Measurements from ENCODE around the gene TBC1D9B.
"Not testable (repeated sequence)": the region's sequence is repeated elsewhere in the genome, so short reads cannot be mapped to it uniquely, and the experiment has no call there.

Gene TBC1D9B

GRCh38 chr5:179885491-179886090, 22.1 kb downstream of the TBC1D9B start:
- DNase-seq (ENCODE audit: low spot score), result no peak

GRCh38 chr5:179883163-179883562, 24.5 kb downstream of the TBC1D9B start:
- no peak for DNase-seq (ENCODE audit: low spot score)

GRCh38 chr5:179882338-179882737, 25.4 kb downstream of the TBC1D9B start:
- no peak for DNase-seq (ENCODE audit: low spot score)

- DNase-seq (ENCODE audit: low spot score), result no peak
Measured at GRCh38 chr5:179880848-179881590, 26.7 kb downstream of the TBC1D9B start.

- no peak for DNase-seq (ENCODE audit: low spot score)
Measured at GRCh38 chr5:179880066-179880650, 27.5 kb downstream of the TBC1D9B start.

GRCh38 chr5:179879690-179880010, 28.0 kb downstream of the TBC1D9B start:
- no peak for DNase-seq (ENCODE audit: low spot score)

GRCh38 chr5:179879003-179879689, 28.6 kb downstream of the TBC1D9B start:
- DNase-seq (ENCODE audit: low spot score), result no peak

GRCh38 chr5:179878222-179879002, 29.3 kb downstream of the TBC1D9B start:
- DNase-seq (ENCODE audit: low spot score), result no peak

GRCh38 chr5:179876610-179876952, 31.1 kb downstream of the TBC1D9B start:
- DNase-seq (ENCODE audit: low spot score), result no peak

- no peak for DNase-seq (ENCODE audit: low spot score)
Measured at GRCh38 chr5:179875741-179876609, 31.7 kb downstream of the TBC1D9B start.

GRCh38 chr5:179874536-179875292, 33.0 kb downstream of the TBC1D9B start:
- no peak for DNase-seq (ENCODE audit: low spot score)

- no peak for DNase-seq (ENCODE audit: low spot score)
Measured at GRCh38 chr5:179874136-179874535, 33.6 kb downstream of the TBC1D9B start.

- DNase-seq (ENCODE audit: low spot score), result no peak
Measured at GRCh38 chr5:179873588-179874110, 34.0 kb downstream of the TBC1D9B start.

GRCh38 chr5:179872828-179873575, 34.7 kb downstream of the TBC1D9B start:
- no peak for DNase-seq (ENCODE audit: low spot score)

GRCh38 chr5:179872055-179872827, 35.5 kb downstream of the TBC1D9B start:
- DNase-seq (ENCODE audit: low spot score), result no peak

GRCh38 chr5:179871533-179871932, 36.2 kb downstream of the TBC1D9B start:
- not testable (repeated sequence) for DNase-seq (ENCODE audit: low spot score)

- no peak for DNase-seq (ENCODE audit: low spot score)
Measured at GRCh38 chr5:179870952-179871351, 36.7 kb downstream of the TBC1D9B start.

- DNase-seq (ENCODE audit: low spot score), result no peak
Measured at GRCh38 chr5:179870403-179870903, 37.2 kb downstream of the TBC1D9B start.
